ENCODE measurements around the gene OAS2. TPM values are rescaled to one million over a fixed set of nuclear protein-coding genes. Genes with fewer than 3 reads are reported as not detected.

Gene OAS2
- total and polyA plus RNA-seq, 10 of the 15 experiments (the other 5 are each of a cell fraction or from before 2014, with no cell fraction given): 32.4 to 290 (median 90.2) TPM

GRCh38 chr12:113039911-113040445 is 61.7 kb downstream of the OAS2 start (continued):
- no peak for TF ChIP-seq STAT3 (IDR thresholded peaks at IDR 0.05; ENCODE audit: low read depth, low read length)
- TF ChIP-seq TARDBP (IDR thresholded peaks at IDR 0.05; ENCODE audit: borderline replicate concordance): no peak

GRCh38 chr12:113040722-113041171 is 62.4 kb downstream of the OAS2 start:
- H3K27me3 ChIP-seq (replicated peaks in 1 of 2; ENCODE audit: control insufficient read depth in 2 of 2, insufficient read depth in 2 of 2, low read length in 1 of 2): no peaks in the 10 kb centered on the region
- no peak overlapping the region for H2AFZ ChIP-seq (ENCODE audit: control insufficient read depth, low read depth, low read length)
- in situ Hi-C loops (cut with MboI): loop anchor here (10.0 kb wide), 1 partner anchor 54 kb away; no protein-coding TSS in a partner anchor
- ChIA-PET RAD21 (ENCODE audit: unreplicated experiment) (no interaction called here), SMC1A (ENCODE audit: uncharacterized antibody, unreplicated experiment) (interaction anchor here (0.8 to 1.3 kb wide), 3 partner anchors 48 to 58 kb away, joined by 3 to 5 read pairs (median 4); no protein-coding TSS in a partner anchor), CTCF (interaction anchor here (1.3 to 1.5 kb wide), 3 partner anchors 40 to 58 kb away, joined by 3 to 5 read pairs (median 5); no protein-coding TSS in a partner anchor), POLR2A (interaction anchor here (0.6 kb wide), 1 partner anchor 98 kb away, joined by 4 read pairs; no protein-coding TSS in a partner anchor)
- H3K4me1 ChIP-seq (ENCODE audit: control insufficient read depth, insufficient read depth, low read length): no peaks in the 10 kb centered on the region
- FAIRE-seq (no peak), ATAC-seq (no peak), DNase-seq (ENCODE audit: low read depth, low spot score) (no peak)
- no peak for TF ChIP-seq PKNOX1 (IDR thresholded peaks at IDR 0.05)
- no peak for TF ChIP-seq ZNF217 (IDR thresholded peaks at IDR 0.05)
- TF ChIP-seq YBX1 (IDR thresholded peaks at IDR 0.05): no peak
- no peaks in the 10 kb centered on the region for H3K79me2 ChIP-seq (ENCODE audit: control insufficient read depth, insufficient read depth, low read length)
- no peak overlapping the region for H3K4me3 ChIP-seq
- H4K20me1 ChIP-seq (ENCODE audit: control insufficient read depth, insufficient read depth): no peaks in the 10 kb centered on the region
- H3K36me3 ChIP-seq (ENCODE audit: control insufficient read depth in 2 of 2, insufficient read depth in 2 of 2, low read length in 1 of 2): no peaks in the 10 kb centered on the region
- no peak overlapping the region for H3K27ac ChIP-seq (ENCODE audit: control insufficient read depth, insufficient read depth)
- no TSS peak for BruUV-seq (replicated peaks)
- H3K9ac ChIP-seq (ENCODE audit: control insufficient read depth, insufficient read depth, low read length): no peak overlapping the region
- intact Hi-C loops (cut with micrococcal nuclease; ENCODE audit: unreplicated experiment): no loop called here
- 21% methylated on average over 7 of the region's 7 CpGs for WGBS (ENCODE audit: insufficient coverage, insufficient replicate concordance, low lambda C conversion rate, missing lambda C conversion rate)
- H3K4me2 ChIP-seq (ENCODE audit: control insufficient read depth, insufficient read depth): no peak overlapping the region
- no peaks in the 10 kb centered on the region for H3K9me3 ChIP-seq (replicated peaks; ENCODE audit: control insufficient read depth, insufficient read depth, low read length)
